Endothelial cell of umbilical vein (primary cell): ENCODE results near the gene CAMTA1.

ENCODE experiments used
- CTCF ChIP-seq, 2 donors: IDR thresholded peaks; 1 replicate in 1 of 2; 2 replicates in 1 of 2; pipeline ENCODE4 v1.5.1; 2011; ENCODE audit warnings: low read length in 2 of 2, mild to moderate bottlenecking in 2 of 2, moderate library complexity in 2 of 2, control low read depth in 1 of 2, inconsistent platforms in 1 of 2, low read depth in 1 of 2; ENCODE audit not compliant: insufficient read depth in 1 of 2; ENCODE audit errors: extremely low read depth in 1 of 2
- EZH2 ChIP-seq: IDR thresholded peaks from 2 replicates; pipeline ENCODE4 v1.6.1; 2012; ENCODE audit warnings: borderline replicate concordance, low read depth, mild to moderate bottlenecking, moderate library complexity, low read length, inconsistent platforms; ENCODE audit not compliant: severe bottlenecking
- MAX ChIP-seq: IDR thresholded peaks from 2 replicates; pipeline ENCODE4 v1.6.1; 2011; ENCODE audit not compliant: insufficient read depth, insufficient read length
- POLR2A ChIP-seq: IDR thresholded peaks from 2 replicates; pipeline ENCODE4 v1.6.1; 2012; ENCODE audit warnings: low read depth, mild to moderate bottlenecking, control low read depth, low read length
- POLR2AphosphoS5 ChIP-seq: IDR thresholded peaks from 2 replicates; pipeline ENCODE4 v1.6.1; 2012; ENCODE audit warnings: low read depth, mild to moderate bottlenecking, control low read depth, low read length, moderate library complexity; ENCODE audit not compliant: insufficient read depth

GRCh38 chr1:7253118-7253480 is 467.8 kb downstream of the CAMTA1 start:
- TF ChIP-seq CTCF (IDR thresholded peaks at IDR 0.05; ENCODE audit: extremely low read depth in 1 of 2, insufficient read depth in 1 of 2, low read depth in 1 of 2, low read length in 2 of 2) (no peak), MAX (no peak), POLR2AphosphoS5 (no peak), POLR2A (no peak), EZH2 (no peak)
